ENCODE results near the gene GINS1.

DNA sequence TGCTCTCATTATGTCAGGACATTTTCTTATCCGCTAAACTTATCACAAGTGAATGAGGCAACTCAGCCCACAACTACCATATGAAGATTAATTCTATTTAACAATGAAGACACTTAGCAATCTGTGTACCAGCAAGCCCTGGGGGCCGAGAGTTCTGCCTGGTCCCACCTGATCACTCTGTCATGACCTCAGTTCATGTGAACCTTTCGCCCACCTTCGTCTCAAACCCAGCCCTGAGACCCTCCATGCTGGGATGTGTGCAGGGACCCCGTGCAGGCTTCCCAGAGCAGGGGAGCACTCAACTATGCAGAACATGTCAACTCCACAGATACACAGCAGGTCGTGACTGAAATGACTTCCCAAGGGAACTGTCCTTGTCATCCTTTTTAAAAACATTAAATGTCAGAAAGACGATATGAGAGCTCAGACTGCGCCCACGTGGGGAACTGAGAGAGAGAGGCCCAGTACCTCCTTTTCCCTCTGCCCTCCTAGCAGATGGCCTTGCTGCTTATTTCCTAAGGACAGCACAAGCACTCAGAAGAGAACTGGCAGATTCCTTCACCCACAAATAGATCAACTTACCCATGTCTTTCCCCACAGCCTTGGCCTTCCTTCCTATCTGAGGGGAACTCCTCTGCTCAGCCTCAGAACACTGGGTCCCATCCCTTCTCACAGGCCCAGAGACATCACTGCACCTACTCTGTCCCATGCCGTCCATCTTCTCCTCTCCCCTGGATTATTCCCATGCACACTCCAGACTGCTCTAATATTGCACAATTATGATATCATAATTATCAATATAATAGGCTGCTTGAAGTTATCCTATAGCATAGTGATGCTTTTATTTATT is 28.4 kb upstream of the GINS1 start:
- TF ChIP-seq, protein P1, sequence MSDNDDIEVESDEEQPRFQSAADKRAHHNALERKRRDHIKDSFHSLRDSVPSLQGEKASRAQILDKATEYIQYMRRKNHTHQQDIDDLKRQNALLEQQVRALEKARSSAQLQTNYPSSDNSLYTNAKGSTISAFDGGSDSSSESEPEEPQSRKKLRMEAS (IDR thresholded peaks at IDR 0.05) = no peak
- TF ChIP-seq, protein P2, sequence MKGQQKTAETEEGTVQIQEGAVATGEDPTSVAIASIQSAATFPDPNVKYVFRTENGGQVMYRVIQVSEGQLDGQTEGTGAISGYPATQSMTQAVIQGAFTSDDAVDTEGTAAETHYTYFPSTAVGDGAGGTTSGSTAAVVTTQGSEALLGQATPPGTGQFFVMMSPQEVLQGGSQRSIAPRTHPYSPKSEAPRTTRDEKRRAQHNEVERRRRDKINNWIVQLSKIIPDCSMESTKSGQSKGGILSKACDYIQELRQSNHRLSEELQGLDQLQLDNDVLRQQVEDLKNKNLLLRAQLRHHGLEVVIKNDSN (IDR thresholded peaks at IDR 0.05) = no peak

All from Ishikawa (cell line).